ENCODE results near the gene OSBPL7.

- TF ChIP-seq, protein P1, sequence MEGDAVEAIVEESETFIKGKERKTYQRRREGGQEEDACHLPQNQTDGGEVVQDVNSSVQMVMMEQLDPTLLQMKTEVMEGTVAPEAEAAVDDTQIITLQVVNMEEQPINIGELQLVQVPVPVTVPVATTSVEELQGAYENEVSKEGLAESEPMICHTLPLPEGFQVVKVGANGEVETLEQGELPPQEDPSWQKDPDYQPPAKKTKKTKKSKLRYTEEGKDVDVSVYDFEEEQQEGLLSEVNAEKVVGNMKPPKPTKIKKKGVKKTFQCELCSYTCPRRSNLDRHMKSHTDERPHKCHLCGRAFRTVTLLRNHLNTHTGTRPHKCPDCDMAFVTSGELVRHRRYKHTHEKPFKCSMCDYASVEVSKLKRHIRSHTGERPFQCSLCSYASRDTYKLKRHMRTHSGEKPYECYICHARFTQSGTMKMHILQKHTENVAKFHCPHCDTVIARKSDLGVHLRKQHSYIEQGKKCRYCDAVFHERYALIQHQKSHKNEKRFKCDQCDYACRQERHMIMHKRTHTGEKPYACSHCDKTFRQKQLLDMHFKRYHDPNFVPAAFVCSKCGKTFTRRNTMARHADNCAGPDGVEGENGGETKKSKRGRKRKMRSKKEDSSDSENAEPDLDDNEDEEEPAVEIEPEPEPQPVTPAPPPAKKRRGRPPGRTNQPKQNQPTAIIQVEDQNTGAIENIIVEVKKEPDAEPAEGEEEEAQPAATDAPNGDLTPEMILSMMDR (IDR thresholded peaks at IDR 0.05): no peak
- TF ChIP-seq POLR2A (IDR thresholded peaks at IDR 0.05) (no peak), EP300 (IDR thresholded peaks at IDR 0.05) (no peak)
These were observed 45.3 kb upstream of the OSBPL7 start for GRCh38 chr17:47866941-47867340.
